Endothelial cell of umbilical vein (primary cell): Measurements from ENCODE around the gene STK39.

Experiments used
- CTCF ChIP-seq, 2 donors: IDR thresholded peaks; 1 replicate in 1 of 2; 2 replicates in 1 of 2; pipeline ENCODE4 v1.5.1; 2011; ENCODE audit warnings: low read length in 2 of 2, mild to moderate bottlenecking in 2 of 2, moderate library complexity in 2 of 2, control low read depth in 1 of 2, inconsistent platforms in 1 of 2, low read depth in 1 of 2; ENCODE audit not compliant: insufficient read depth in 1 of 2; ENCODE audit errors: extremely low read depth in 1 of 2
- EZH2 ChIP-seq: IDR thresholded peaks from 2 replicates; pipeline ENCODE4 v1.6.1; 2012; ENCODE audit warnings: borderline replicate concordance, low read depth, mild to moderate bottlenecking, moderate library complexity, low read length, inconsistent platforms; ENCODE audit not compliant: severe bottlenecking
- FOS ChIP-seq: IDR thresholded peaks from 2 replicates; pipeline ENCODE4 v1.6.1; 2011; ENCODE audit warnings: mild to moderate bottlenecking, low read length, moderate library complexity, borderline replicate concordance; ENCODE audit not compliant: insufficient read depth
- GATA2 ChIP-seq: IDR thresholded peaks from 2 replicates; pipeline ENCODE4 v1.7.0; 2011; ENCODE audit warnings: low read depth, mild to moderate bottlenecking, moderate library complexity, mixed read lengths, low read length; ENCODE audit not compliant: insufficient read length, insufficient read depth
- MAX ChIP-seq: IDR thresholded peaks from 2 replicates; pipeline ENCODE4 v1.6.1; 2011; ENCODE audit not compliant: insufficient read depth, insufficient read length
- MYC ChIP-seq: IDR thresholded peaks from one replicate; pipeline ENCODE4 v1.6.1; 2011; ENCODE audit warnings: mild to moderate bottlenecking, low read depth, low read length
- POLR2A ChIP-seq: IDR thresholded peaks from 2 replicates; pipeline ENCODE4 v1.6.1; 2012; ENCODE audit warnings: low read depth, mild to moderate bottlenecking, control low read depth, low read length
- POLR2AphosphoS5 ChIP-seq: IDR thresholded peaks from 2 replicates; pipeline ENCODE4 v1.6.1; 2012; ENCODE audit warnings: low read depth, mild to moderate bottlenecking, control low read depth, low read length, moderate library complexity; ENCODE audit not compliant: insufficient read depth

DNA sequence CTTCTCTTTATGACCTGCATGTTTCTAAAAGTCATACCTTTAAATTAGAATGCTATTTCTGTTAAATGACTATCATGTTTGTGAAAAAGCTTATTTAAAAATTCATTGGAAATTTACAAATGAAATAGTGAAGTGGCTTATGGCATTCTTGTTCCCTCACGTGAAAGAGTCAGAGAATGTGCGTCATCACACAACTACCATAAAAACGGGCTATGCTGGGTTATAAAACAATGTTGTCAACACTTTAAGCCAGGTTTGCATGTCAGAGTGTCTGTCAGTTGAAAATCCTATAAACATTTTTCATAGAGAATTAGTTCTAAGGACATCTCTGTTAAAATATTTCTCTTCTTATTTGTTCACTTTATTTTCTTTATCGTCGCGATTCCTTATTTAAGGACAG, 42.5 kb upstream of the STK39 start:
- TF ChIP-seq POLR2AphosphoS5 (no peak), CTCF (IDR thresholded peaks at IDR 0.05; ENCODE audit: extremely low read depth in 1 of 2, insufficient read depth in 1 of 2, low read depth in 1 of 2, low read length in 2 of 2) (no peak), MAX (no peak), POLR2A (no peak), EZH2 (no peak), FOS (no peak), GATA2 (no peak), MYC (no peak)
